Activated T-helper 1 cell treated with anti-CD3 and anti-CD28 coated beads, Interleukin-12 subunit alpha, Interleukin-12 subunit beta, Interleukin-2, Interleukin-4 antibody, amounts not matched to agents 30 ng/mL and 10 ng/mL and 1 ng/mL, durations not matched to agents 14 hours and 24 hours and 36 hours (primary cell): ENCODE results near the gene RNU5B-1. TPM values are rescaled to one million over a fixed set of nuclear protein-coding genes. Genes with fewer than 3 reads are reported as not detected.
"Not testable (repeated sequence)": the region's sequence is repeated elsewhere in the genome, so short reads cannot be mapped to it uniquely, and the experiment has no call there.

ENCODE experiments used
- DNase-seq: peaks from one replicate; pipeline ENCODE4 v3.0.0; 2021; ENCODE audit warnings: low spot score
- H3K27ac Mint-ChIP-seq: one replicate; pipeline ENCODE4 v1.8.0; 2021; ENCODE audit warnings: mild to moderate bottlenecking, mixed read lengths
- H3K27me3 Mint-ChIP-seq: one replicate; pipeline ENCODE4 v1.8.0; 2022; ENCODE audit warnings: mild to moderate bottlenecking, moderate library complexity, mixed read lengths; ENCODE audit not compliant: insufficient read depth
- H3K36me3 Mint-ChIP-seq: one replicate; pipeline ENCODE4 v1.8.0; 2021; ENCODE audit warnings: low read depth, mixed read lengths
- H3K4me1 Mint-ChIP-seq: one replicate; pipeline ENCODE4 v1.8.0; 2021; ENCODE audit warnings: low read depth, mixed read lengths
- H3K4me3 Mint-ChIP-seq: one replicate; pipeline ENCODE4 v1.8.0; 2021; ENCODE audit warnings: mild to moderate bottlenecking, moderate library complexity, mixed read lengths
- H3K9me3 Mint-ChIP-seq: one replicate; pipeline ENCODE4 v1.8.0; 2021; ENCODE audit warnings: mixed read lengths
- intact Hi-C: fragments of 100-400 bp; cut with micrococcal nuclease; formaldehyde crosslinking; loops from one replicate; pipeline ENCODE4 v1.15.1; 2024
- total RNA-seq: library from RNA; stranded (reverse); gene quantifications from 2 replicates; pipeline ENCODE4 v1.2.3, GENCODE V29; 2022

The RNU5B-1 gene
- total RNA-seq: not detected in 2 replicates

GRCh38 chr15:65304381-65305149 is at the start of gene RNU5B-1:
TSS of gene RNU5B-1 (plus strand) at chr15:65304677.
- H3K4me3 Mint-ChIP-seq: peak within 1 kb of the TSS; percentile 94
- H3K36me3 Mint-ChIP-seq: no peaks in the 10 kb centered on the region
- peak within 1 kb of the TSS; percentile 95 for H3K27ac Mint-ChIP-seq
- peak; percentile 84 for DNase-seq
- peaks cover 9% of the 10 kb centered on the region for H3K27me3 Mint-ChIP-seq
- intact Hi-C loops: loop anchor here (1.0 to 10.0 kb wide), 9 partner anchors 8 to 1200 kb away; partner anchors contain the start of genes CLPX, INTS14, PARP16 and PDCD7
- no peaks in the 10 kb centered on the region for H3K9me3 Mint-ChIP-seq
- H3K4me1 Mint-ChIP-seq: peaks cover 28% of the 10 kb centered on the region

GRCh38 chr15:65254758-65255157 is 49.7 kb upstream of the RNU5B-1 start:
- no peaks in the 10 kb centered on the region for H3K27me3 Mint-ChIP-seq
- H3K36me3 Mint-ChIP-seq: peaks cover 9% of the 10 kb centered on the region
- peaks cover 10% of the 10 kb centered on the region for H3K4me1 Mint-ChIP-seq
- H3K9me3 Mint-ChIP-seq: no peaks in the 10 kb centered on the region
- H3K27ac Mint-ChIP-seq: no peak overlapping the region
- intact Hi-C loops: no loop called here
- no peak overlapping the region for H3K4me3 Mint-ChIP-seq
- no peak for DNase-seq

DNA sequence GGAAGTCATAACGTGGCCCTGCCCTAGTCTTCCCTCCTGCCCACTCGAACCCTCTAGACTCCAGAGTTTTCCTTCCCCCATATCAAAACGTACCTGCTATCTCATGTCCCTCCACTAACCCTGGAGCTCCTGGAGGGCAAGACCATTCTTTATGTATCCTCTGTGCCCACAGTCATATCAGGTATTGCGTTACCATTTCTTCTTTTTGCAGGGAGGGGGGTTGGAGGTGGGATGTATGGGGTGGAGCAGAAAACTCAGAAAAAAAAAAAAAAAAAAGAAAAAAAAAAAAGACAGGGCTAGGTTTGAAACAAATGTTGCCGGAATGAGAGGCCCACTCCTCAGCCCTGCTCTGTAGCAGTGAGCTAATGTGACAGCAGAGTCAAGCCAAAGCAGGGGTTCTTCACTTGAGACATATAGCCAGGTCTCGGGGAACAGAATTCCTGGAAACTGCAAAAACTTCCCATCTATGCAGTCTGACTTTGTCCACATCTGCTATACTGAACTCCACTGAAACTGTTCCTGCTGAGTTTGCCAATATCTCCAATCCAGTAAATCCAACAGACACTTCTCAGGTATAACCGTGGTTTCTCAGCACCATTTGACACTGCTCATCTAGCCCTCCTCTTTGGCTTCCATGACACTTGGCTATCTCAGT is 48.9 kb upstream of the RNU5B-1 start:
- intact Hi-C loops: no loop called here
- Mint-ChIP-seq H3K27me3 (no peaks in the 10 kb centered on the region), H3K36me3 (peaks cover 10% of the 10 kb centered on the region), H3K9me3 (no peaks in the 10 kb centered on the region), H3K4me3 (no peak overlapping the region), H3K4me1 (peaks cover 1% of the 10 kb centered on the region), H3K27ac (no peak overlapping the region)
- no peak for DNase-seq

- intact Hi-C loops: no loop called here
- peaks cover 16% of the 10 kb centered on the region for H3K36me3 Mint-ChIP-seq
- no peak overlapping the region for H3K27ac Mint-ChIP-seq
- no peak for DNase-seq
- H3K9me3 Mint-ChIP-seq: no peaks in the 10 kb centered on the region
- no peak overlapping the region for H3K4me3 Mint-ChIP-seq
- H3K4me1 Mint-ChIP-seq: no peaks in the 10 kb centered on the region
- H3K27me3 Mint-ChIP-seq: no peaks in the 10 kb centered on the region
Measured at GRCh38 chr15:65258375-65259262, 45.9 kb upstream of the RNU5B-1 start.

DNA sequence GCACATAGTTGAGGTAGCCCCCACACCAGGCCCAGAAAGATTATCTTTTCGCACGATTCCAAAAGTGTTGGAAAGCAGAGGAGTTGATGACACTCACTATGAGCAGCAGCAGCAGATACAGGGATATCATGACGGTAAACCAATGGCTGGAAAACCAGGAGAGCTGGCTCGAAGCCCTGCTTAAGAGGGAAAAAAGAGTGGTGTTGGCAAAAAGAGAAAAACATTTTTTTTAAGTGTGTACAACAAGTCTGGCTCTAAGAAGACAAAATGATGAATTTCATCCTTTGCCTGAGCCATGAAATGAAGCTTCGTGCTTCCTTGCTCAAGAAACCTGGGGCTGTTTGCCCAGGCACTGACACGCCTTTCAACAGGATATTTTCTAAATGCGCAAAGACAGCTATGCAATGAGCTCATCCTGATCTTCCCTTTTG is 45.1 kb upstream of the RNU5B-1 start:
- no peak overlapping the region for H3K27ac Mint-ChIP-seq
- no peaks in the 10 kb centered on the region for H3K9me3 Mint-ChIP-seq
- DNase-seq: no peak
- H3K36me3 Mint-ChIP-seq: peaks cover 14% of the 10 kb centered on the region
- no peaks in the 10 kb centered on the region for H3K4me1 Mint-ChIP-seq
- no peak overlapping the region for H3K4me3 Mint-ChIP-seq
- no peaks in the 10 kb centered on the region for H3K27me3 Mint-ChIP-seq
- intact Hi-C loops: no loop called here

- Mint-ChIP-seq H3K36me3 (peaks cover 14% of the 10 kb centered on the region), H3K27me3 (no peaks in the 10 kb centered on the region), H3K4me1 (no peaks in the 10 kb centered on the region), H3K4me3 (no peak overlapping the region), H3K27ac (no peak overlapping the region), H3K9me3 (no peaks in the 10 kb centered on the region)
- intact Hi-C loops: no loop called here
- DNase-seq: no peak
Measured at GRCh38 chr15:65260968-65261367, 43.5 kb upstream of the RNU5B-1 start.

- Mint-ChIP-seq H3K4me3 (no peak overlapping the region), H3K36me3 (peaks cover 11% of the 10 kb centered on the region), H3K27me3 (no peaks in the 10 kb centered on the region), H3K9me3 (no peaks in the 10 kb centered on the region), H3K27ac (no peak overlapping the region), H3K4me1 (no peaks in the 10 kb centered on the region)
- intact Hi-C loops: no loop called here
- DNase-seq: no peak
Measured at GRCh38 chr15:65263313-65263712, 41.2 kb upstream of the RNU5B-1 start.

DNA sequence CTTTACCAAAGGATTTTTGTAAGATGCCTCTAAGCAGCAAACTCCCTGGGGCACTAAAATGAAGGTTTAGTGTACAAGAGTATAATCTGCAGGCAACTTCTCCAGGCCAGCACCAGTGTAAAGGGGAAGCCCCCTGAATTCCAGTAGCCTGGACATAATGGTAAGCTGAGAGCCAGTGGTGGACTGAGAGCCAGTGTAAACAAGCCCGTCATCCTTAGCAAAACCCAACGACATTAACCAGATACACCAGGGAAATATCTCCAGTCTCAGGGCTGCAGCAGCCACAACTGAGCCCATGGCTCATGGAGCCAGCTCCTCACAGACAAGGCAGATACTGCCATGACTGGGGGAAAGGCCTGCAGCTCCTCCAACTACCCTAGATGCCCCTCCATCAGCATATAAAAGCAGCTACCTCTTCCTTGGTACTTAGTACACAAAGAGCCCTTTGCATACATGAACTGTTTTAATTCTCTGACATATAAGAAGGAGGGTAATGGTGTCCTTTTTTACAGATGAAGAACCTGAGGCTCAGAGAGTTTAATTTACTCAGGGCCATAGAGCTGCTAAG is 39.5 kb upstream of the RNU5B-1 start:
- no peak for DNase-seq
- peaks cover 13% of the 10 kb centered on the region for H3K36me3 Mint-ChIP-seq
- no peaks in the 10 kb centered on the region for H3K9me3 Mint-ChIP-seq
- intact Hi-C loops: no loop called here
- no peaks in the 10 kb centered on the region for H3K4me1 Mint-ChIP-seq
- no peaks in the 10 kb centered on the region for H3K27me3 Mint-ChIP-seq
- H3K27ac Mint-ChIP-seq: no peak overlapping the region
- H3K4me3 Mint-ChIP-seq: no peak overlapping the region

GRCh38 chr15:65266469-65266868 is 38.0 kb upstream of the RNU5B-1 start:
- no peaks in the 10 kb centered on the region for H3K4me1 Mint-ChIP-seq
- DNase-seq: no peak
- H3K9me3 Mint-ChIP-seq: no peaks in the 10 kb centered on the region
- intact Hi-C loops: no loop called here
- H3K27me3 Mint-ChIP-seq: no peaks in the 10 kb centered on the region
- peaks cover 9% of the 10 kb centered on the region for H3K36me3 Mint-ChIP-seq
- no peak overlapping the region for H3K27ac Mint-ChIP-seq
- H3K4me3 Mint-ChIP-seq: no peak overlapping the region

DNA sequence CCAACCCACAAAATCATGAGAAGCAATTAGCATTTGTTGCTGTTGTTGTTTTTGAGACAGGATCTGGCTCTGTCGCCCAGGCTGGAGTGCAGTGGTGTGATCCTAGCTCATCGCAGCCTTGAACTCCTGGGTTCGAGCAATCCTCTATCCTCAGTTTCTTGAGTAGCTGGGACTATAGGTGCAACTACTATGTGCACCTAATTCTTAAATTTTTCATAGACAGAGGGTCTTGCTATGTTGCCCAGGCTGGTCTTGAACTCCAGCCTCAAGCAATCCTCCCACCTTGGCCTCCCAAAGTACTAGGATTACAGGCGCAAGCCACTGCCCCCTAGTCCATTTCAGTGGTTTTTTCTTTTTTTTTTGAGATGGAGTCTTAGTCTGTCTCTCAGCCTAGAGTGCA is 36.1 kb upstream of the RNU5B-1 start:
- Mint-ChIP-seq H3K4me3 (no peak overlapping the region), H3K27ac (no peak overlapping the region), H3K27me3 (no peaks in the 10 kb centered on the region), H3K4me1 (no peaks in the 10 kb centered on the region), H3K9me3 (no peaks in the 10 kb centered on the region), H3K36me3 (peaks cover 6% of the 10 kb centered on the region)
- DNase-seq: no peak
- intact Hi-C loops: no loop called here

DNA sequence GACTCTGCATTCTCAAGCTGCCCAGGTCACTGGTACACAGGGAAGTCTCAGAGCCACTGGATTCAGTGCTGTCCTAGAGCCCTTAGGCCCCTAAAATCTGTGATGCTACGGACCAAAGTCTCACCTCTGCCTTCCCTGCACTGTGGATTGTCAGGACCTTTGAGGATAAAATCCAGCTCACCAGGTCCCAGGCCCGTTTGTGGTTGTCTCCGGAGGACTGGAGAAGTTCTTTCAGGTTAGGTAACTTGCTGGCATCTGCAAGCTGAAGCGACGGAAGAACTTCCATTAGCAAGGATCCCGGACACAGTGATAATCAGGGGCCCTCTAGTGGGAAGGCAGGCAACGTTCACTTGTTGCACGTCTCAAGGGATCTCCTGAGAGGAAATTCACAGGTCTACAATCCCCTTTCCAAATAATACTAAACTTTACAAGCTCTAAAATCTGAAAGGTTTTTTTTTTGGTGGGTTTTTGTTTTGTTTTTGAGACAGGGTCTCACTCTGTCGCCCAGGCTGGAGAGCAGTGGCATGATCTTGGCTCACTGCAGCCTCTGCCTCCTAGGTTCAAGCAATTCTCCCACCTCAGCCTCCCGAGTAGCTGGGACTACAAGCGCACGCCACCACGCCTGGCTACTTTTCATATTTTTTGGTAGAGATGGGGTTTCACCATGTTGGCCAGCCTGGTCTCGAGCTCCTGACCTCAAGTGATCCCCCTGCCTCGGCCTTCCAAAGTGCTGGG is 33.5 kb upstream of the RNU5B-1 start:
- not testable (repeated sequence) for H3K27me3 Mint-ChIP-seq, H3K36me3 Mint-ChIP-seq, H3K4me3 Mint-ChIP-seq, H3K27ac Mint-ChIP-seq, H3K9me3 Mint-ChIP-seq, DNase-seq
- peaks cover 10% of the 10 kb centered on the region for H3K4me1 Mint-ChIP-seq
- intact Hi-C loops: loop anchor here (1.0 kb wide), 4 partner anchors 82 to 238 kb away; partner anchors contain the start of gene CLPX

- no peaks in the 10 kb centered on the region for H3K27me3 Mint-ChIP-seq
- no peak for DNase-seq
- H3K4me1 Mint-ChIP-seq: peaks cover 25% of the 10 kb centered on the region
- no peak overlapping the region for H3K4me3 Mint-ChIP-seq
- peaks cover 2% of the 10 kb centered on the region for H3K36me3 Mint-ChIP-seq
- H3K27ac Mint-ChIP-seq: no peak overlapping the region
- intact Hi-C loops: no loop called here
- H3K9me3 Mint-ChIP-seq: no peaks in the 10 kb centered on the region
Measured at GRCh38 chr15:65275104-65275727, 29.3 kb upstream of the RNU5B-1 start.
